Measurements from ENCODE around the gene NKAIN2. TPM values are rescaled to one million over a fixed set of nuclear protein-coding genes. Genes with fewer than 3 reads are reported as not detected.

NKAIN2 gene
- polyA plus RNA-seq, 1 of the 3 experiments (the other 2 are of a cell fraction): not detected

GRCh38 chr6:124190256-124190655 is 386.6 kb downstream of the NKAIN2 start:
- Histone ChIP-seq H3K9me3 (no peaks in the 10 kb centered on the region), H3K4me3 (ENCODE audit: low read depth in 2 of 2, low read length in 1 of 2) (no peak overlapping the region), H3K79me2 (ENCODE audit: insufficient read depth) (no peaks in the 10 kb centered on the region), H3K27ac (ENCODE audit: low read depth in 2 of 2, low read length in 1 of 2) (no peak overlapping the region), H3F3A (replicated peaks; ENCODE audit: insufficient read depth) (no peaks in the 10 kb centered on the region), H3K9ac (no peak overlapping the region), H2AFZ (ENCODE audit: low read depth) (0 out of 2 replicates have a peak overlapping the region, but pooled peaks have one; percentile 22), H3K27me3 (ENCODE audit: insufficient read depth) (no peaks in the 10 kb centered on the region), H4K20me1 (ENCODE audit: insufficient read depth) (no peaks in the 10 kb centered on the region), H3K4me2 (no peak overlapping the region), H3K9me2 (no peaks in the 10 kb centered on the region), H3K36me3 (replicated peaks in 1 of 2; ENCODE audit: control insufficient read depth in 1 of 2, insufficient read depth in 2 of 2, low read length in 1 of 2) (no peaks in the 10 kb centered on the region), H3K4me1 (ENCODE audit: control insufficient read depth in 1 of 2, insufficient read depth in 2 of 2, low read depth in 1 of 2, low read length in 1 of 2) (no peaks in the 10 kb centered on the region)
- 0% methylated on average over 2 of the region's 2 CpGs for WGBS (ENCODE audit: low lambda C conversion rate)
- TF ChIP-seq FOSL2 (IDR thresholded peaks at IDR 0.05; ENCODE audit: borderline replicate concordance, low read depth) (no peak), CTCF (IDR thresholded peaks at IDR 0.05) (no peak), REST (IDR thresholded peaks at IDR 0.05; ENCODE audit: low read depth, low read length) (no peak), GABPA (IDR thresholded peaks at IDR 0.05; ENCODE audit: low read depth) (no peak)
- ChIA-PET CTCF (no interaction called here), POLR2A (no interaction called here)
- DNase-seq: no peak

- Histone ChIP-seq H3K27ac (ENCODE audit: low read depth in 2 of 2, low read length in 1 of 2) (no peak overlapping the region), H3K36me3 (replicated peaks in 1 of 2; ENCODE audit: control insufficient read depth in 1 of 2, insufficient read depth in 2 of 2, low read length in 1 of 2) (no peaks in the 10 kb centered on the region), H3K4me1 (ENCODE audit: control insufficient read depth in 1 of 2, insufficient read depth in 2 of 2, low read depth in 1 of 2, low read length in 1 of 2) (no peaks in the 10 kb centered on the region), H2AFZ (ENCODE audit: low read depth) (no peak overlapping the region), H4K20me1 (ENCODE audit: insufficient read depth) (no peaks in the 10 kb centered on the region), H3K4me3 (ENCODE audit: low read depth in 2 of 2, low read length in 1 of 2) (no peak overlapping the region), H3K9me2 (no peaks in the 10 kb centered on the region), H3K27me3 (ENCODE audit: insufficient read depth) (no peaks in the 10 kb centered on the region), H3F3A (replicated peaks; ENCODE audit: insufficient read depth) (no peaks in the 10 kb centered on the region), H3K79me2 (ENCODE audit: insufficient read depth) (no peaks in the 10 kb centered on the region), H3K9me3 (no peaks in the 10 kb centered on the region), H3K9ac (no peak overlapping the region), H3K4me2 (no peak overlapping the region)
- WGBS (ENCODE audit: low lambda C conversion rate): 21% methylated on average over 4 of the region's 8 CpGs
- ChIA-PET POLR2A (no interaction called here), CTCF (no interaction called here)
- TF ChIP-seq IRF3 (IDR thresholded peaks at IDR 0.05; ENCODE audit: low read depth, low read length) (no peak), RAD21 (IDR thresholded peaks at IDR 0.05; ENCODE audit: low read length) (no peak), RCOR1 (IDR thresholded peaks at IDR 0.05; ENCODE audit: low read length) (no peak), SMC3 (IDR thresholded peaks at IDR 0.05; ENCODE audit: low read depth, low read length) (no peak), ELF1 (IDR thresholded peaks at IDR 0.05) (no peak), MXI1 (IDR thresholded peaks at IDR 0.05; ENCODE audit: low read depth, low read length) (no peak), EZH2phosphoT487 (IDR thresholded peaks at IDR 0.05; ENCODE audit: borderline replicate concordance, low read depth) (no peak)
- TF ChIP-seq, protein P1, sequence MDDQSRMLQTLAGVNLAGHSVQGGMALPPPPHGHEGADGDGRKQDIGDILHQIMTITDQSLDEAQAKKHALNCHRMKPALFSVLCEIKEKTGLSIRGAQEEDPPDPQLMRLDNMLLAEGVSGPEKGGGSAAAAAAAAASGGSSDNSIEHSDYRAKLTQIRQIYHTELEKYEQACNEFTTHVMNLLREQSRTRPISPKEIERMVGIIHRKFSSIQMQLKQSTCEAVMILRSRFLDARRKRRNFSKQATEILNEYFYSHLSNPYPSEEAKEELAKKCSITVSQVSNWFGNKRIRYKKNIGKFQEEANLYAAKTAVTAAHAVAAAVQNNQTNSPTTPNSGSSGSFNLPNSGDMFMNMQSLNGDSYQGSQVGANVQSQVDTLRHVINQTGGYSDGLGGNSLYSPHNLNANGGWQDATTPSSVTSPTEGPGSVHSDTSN (IDR thresholded peaks at IDR 0.05): no peak
- TF ChIP-seq, protein P2, sequence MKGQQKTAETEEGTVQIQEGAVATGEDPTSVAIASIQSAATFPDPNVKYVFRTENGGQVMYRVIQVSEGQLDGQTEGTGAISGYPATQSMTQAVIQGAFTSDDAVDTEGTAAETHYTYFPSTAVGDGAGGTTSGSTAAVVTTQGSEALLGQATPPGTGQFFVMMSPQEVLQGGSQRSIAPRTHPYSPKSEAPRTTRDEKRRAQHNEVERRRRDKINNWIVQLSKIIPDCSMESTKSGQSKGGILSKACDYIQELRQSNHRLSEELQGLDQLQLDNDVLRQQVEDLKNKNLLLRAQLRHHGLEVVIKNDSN (IDR thresholded peaks at IDR 0.05; ENCODE audit: borderline replicate concordance, low read depth): no peak
- DNase-seq: no peak
Observed at GRCh38 chr6:124193132-124193531, 389.5 kb downstream of the NKAIN2 start.

Measured in SK-N-SH (cell line).